Chondrocyte (in vitro differentiated cells): Measurements from ENCODE around the gene DDX6. TPM values are rescaled to one million over a fixed set of nuclear protein-coding genes. Genes with fewer than 3 reads are reported as not detected.
"Not testable (repeated sequence)": the region's sequence is repeated elsewhere in the genome, so short reads cannot be mapped to it uniquely, and the experiment has no call there.

Experiments
- DNase-seq: peaks from one replicate; pipeline ENCODE4 v3.0.0; 2021; ENCODE audit warnings: mixed read lengths, low spot score
- H3K27ac Mint-ChIP-seq: one replicate; pipeline ENCODE4 v1.8.0; 2021; ENCODE audit warnings: mild to moderate bottlenecking, moderate library complexity, mixed read lengths; ENCODE audit not compliant: unreplicated experiment
- H3K27me3 Mint-ChIP-seq: 2 replicates; pipeline ENCODE4 v1.8.0; 2021; ENCODE audit warnings: low read depth, mixed read lengths
- H3K36me3 Mint-ChIP-seq: 2 replicates; pipeline ENCODE4 v1.8.0; 2021; ENCODE audit warnings: low read depth, mixed read lengths
- H3K4me1 Mint-ChIP-seq: 2 replicates; pipeline ENCODE4 v1.8.0; 2021; ENCODE audit warnings: low read depth, mild to moderate bottlenecking, mixed read lengths
- H3K4me3 Mint-ChIP-seq: one replicate; pipeline ENCODE4 v1.8.0; 2021; ENCODE audit warnings: mild to moderate bottlenecking, moderate library complexity, mixed read lengths; ENCODE audit not compliant: unreplicated experiment
- H3K9me3 Mint-ChIP-seq: 2 replicates; pipeline ENCODE4 v1.8.0; 2021; ENCODE audit warnings: low read depth, mixed read lengths
- CTCF ChIP-seq: fragments of 200-600 bp; sonication (generic); IDR thresholded peaks from 2 replicates; pipeline ENCODE4 v1.5.0; 2021; ENCODE audit warnings: antibody characterized with exemption, mild to moderate bottlenecking, moderate library complexity
- total RNA-seq: library from RNA; stranded (reverse); gene quantifications from 3 replicates; pipeline ENCODE4 v1.2.1, GENCODE V29; 2021

Gene DDX6
- total RNA-seq, 1 donor from 2014 or later: 136 TPM

- H3K36me3 Mint-ChIP-seq: no peaks in the 10 kb centered on the region
- TF ChIP-seq CTCF: no peak
- no peaks in the 10 kb centered on the region for H3K9me3 Mint-ChIP-seq
- no peaks in the 10 kb centered on the region for H3K27me3 Mint-ChIP-seq
- no peak overlapping the region for H3K27ac Mint-ChIP-seq
- H3K4me3 Mint-ChIP-seq: no peak overlapping the region
- no peaks in the 10 kb centered on the region for H3K4me1 Mint-ChIP-seq
- no peak for DNase-seq
Measured at GRCh38 chr11:118827118-118827517, 36.2 kb upstream of the DDX6 start.

- DNase-seq, H3K27ac Mint-ChIP-seq, H3K4me1 Mint-ChIP-seq, H3K36me3 Mint-ChIP-seq, H3K9me3 Mint-ChIP-seq, H3K27me3 Mint-ChIP-seq, H3K4me3 Mint-ChIP-seq: not testable (repeated sequence)
Measured at GRCh38 chr11:118822936-118823510, 32.1 kb upstream of the DDX6 start.

GRCh38 chr11:118820412-118821357 is 29.7 kb upstream of the DDX6 start:
- Mint-ChIP-seq H3K27ac (no peak overlapping the region), H3K4me3 (no peak overlapping the region), H3K36me3 (no peaks in the 10 kb centered on the region), H3K27me3 (no peaks in the 10 kb centered on the region), H3K4me1 (no peaks in the 10 kb centered on the region), H3K9me3 (no peaks in the 10 kb centered on the region)
- DNase-seq: no peak
- no peak for TF ChIP-seq CTCF

- DNase-seq, H3K27ac Mint-ChIP-seq, H3K4me1 Mint-ChIP-seq, H3K9me3 Mint-ChIP-seq, H3K27me3 Mint-ChIP-seq, H3K4me3 Mint-ChIP-seq, H3K36me3 Mint-ChIP-seq: not testable (repeated sequence)
Measured at GRCh38 chr11:118820025-118820379, 29.0 kb upstream of the DDX6 start.

- Mint-ChIP-seq H3K4me3 (no peak overlapping the region), H3K9me3 (no peaks in the 10 kb centered on the region), H3K36me3 (no peaks in the 10 kb centered on the region), H3K27ac (no peak overlapping the region), H3K4me1 (no peaks in the 10 kb centered on the region), H3K27me3 (no peaks in the 10 kb centered on the region)
- TF ChIP-seq CTCF: no peak
- DNase-seq: no peak
Measured at GRCh38 chr11:118819334-118820024, 28.5 kb upstream of the DDX6 start.

GRCh38 chr11:118818130-118818529 is 27.2 kb upstream of the DDX6 start:
- DNase-seq: no peak
- Mint-ChIP-seq H3K27ac (no peak overlapping the region), H3K4me1 (no peaks in the 10 kb centered on the region), H3K27me3 (peaks cover 4% of the 10 kb centered on the region), H3K9me3 (no peaks in the 10 kb centered on the region), H3K4me3 (no peak overlapping the region), H3K36me3 (no peaks in the 10 kb centered on the region)
- TF ChIP-seq CTCF: no peak
